NK-92 (cell line): Measurements from ENCODE around the gene YOD1.
A peak's percentile ranks its signal among the peaks of the same experiment; 100 is the strongest.

ENCODE experiments used
- DNase-seq: peaks from one replicate; lab custom pipeline; 2025; ENCODE audit not compliant: unreplicated experiment; lab: John Stamatoyannopoulos, UW

The YOD1 gene

DNA sequence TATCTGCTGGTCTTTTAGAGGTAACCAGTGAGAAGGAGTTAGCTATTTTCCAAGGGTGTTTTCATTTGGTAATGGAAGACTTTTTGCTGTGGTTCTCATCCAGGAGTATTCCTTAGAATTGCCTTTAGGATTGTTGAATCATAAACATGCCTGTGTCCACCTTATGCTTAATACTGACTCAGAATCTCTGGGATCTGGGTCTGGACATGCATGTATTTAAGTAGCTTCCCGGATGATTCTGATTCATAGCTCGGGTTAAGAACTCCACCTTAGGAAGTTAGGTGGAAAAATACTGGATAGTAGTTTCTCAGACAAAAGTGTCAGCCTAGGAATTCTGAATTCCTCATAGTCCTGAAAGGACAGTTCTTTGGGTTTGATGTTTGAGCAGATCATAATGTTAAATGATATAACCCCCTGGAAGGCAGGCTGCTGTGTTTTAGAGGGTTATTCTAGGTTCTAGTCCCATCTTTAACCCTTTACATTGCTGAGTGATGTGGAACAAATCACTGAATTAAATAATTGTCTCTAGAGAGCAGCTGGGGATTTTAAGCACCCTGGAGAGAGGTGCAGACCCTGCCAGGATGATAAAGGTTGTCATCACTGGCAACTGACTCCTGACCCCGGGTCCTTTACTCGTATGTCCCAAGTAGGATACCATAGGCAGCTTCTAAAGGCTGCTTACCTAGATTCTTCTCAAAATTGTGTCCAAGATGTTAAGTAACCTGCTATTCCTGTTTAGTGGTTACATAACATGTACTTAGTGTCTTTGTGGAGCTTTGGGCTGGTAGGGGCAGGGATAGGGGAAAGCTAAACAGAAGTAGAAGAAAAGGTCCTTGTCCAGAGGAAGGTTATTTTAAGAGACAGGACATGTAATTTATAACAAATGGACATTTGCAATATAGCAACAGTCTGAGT, 23.2 kb upstream of the YOD1 start:
- no peak for DNase-seq

DNA sequence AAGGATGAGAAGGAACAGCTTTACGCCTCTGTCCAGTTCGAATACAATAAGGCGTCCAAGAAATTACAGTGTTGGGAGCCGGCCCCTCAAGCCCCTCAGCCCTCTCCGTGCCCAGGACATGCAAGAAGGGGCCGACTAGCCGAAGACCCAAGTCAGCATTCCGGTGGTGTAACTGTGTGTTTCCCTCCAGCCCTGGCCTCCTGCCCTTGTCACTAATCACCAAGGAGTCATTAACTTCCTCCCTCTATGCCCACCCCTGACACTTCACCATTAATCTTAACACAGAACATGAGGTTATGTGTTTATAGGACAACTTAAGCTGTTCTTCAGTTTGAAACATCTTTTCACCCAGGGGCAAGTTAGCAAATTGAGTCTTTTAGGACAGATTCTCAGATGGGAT, 21.2 kb upstream of the YOD1 start:
- no peak for DNase-seq

DNA sequence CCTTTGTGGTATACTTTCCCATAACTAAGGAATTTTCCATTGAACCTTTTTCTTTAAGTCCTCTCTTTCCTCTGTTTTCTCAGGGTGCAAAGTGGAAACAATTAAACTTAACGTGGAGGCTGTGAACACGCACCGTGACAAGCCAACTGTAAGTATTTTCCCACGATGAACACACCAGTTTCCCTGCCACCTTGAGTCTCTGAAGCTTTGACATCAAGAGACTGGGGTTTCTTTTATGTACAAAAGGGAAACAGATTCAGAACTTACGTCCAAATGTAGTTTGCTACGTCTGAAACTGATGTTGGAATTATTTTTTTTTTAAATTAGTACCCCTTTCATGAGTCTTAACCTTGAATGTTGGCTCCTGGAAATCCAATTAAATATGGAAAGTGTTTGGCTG, 20.4 kb upstream of the YOD1 start:
- DNase-seq, result no peak

DNA sequence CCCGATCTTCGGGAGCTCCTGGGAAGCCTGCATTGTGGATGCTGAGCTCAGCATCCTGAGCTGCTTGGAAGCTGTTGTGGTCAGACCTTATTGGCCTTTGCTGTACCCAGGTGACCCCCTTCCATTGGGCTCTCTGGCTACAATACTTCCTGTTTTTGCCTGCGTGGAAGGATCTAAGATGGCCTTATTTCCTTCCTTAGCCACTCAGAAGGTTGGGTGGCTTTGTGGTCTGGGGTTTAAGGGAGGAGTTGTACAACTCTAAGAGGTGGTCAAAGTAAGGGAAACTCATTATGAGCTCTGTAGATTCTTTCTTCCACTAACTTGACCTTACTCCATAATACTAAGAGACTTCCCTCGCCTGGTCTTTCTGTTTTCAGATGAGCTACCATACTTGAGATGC, 19.8 kb upstream of the YOD1 start:
- no peak for DNase-seq

DNA sequence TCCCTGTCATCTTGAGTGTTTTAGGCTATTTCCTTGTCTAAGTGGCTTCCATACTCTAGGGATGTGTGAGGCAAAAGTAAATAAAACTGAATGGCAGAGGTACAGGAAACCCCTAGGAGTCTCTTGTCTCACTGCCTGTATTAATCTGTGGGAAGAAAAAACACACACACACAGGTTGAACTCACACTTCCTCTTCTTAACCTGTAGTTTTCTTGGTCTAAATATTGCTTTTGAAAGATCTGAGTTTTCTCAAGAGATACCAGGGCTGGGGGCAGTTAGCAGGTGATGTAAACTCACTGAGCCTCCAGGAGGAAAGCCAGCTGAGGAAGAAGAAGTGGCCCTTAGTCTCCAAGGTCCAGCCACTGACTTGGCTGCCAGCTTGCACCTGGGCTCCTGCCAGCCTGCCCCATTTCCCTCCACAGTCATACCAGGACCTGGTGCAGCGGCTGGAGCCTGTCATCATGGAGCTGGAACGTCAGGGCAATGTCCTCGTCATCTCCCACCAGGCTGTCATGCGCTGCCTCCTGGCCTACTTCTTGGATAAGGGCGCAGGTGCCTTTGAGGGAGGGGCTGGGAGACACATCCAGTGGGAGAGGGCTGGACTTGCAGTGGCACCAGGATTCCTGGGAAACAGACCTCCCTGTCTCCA, 19.0 kb upstream of the YOD1 start:
- DNase-seq, result no peak

DNA sequence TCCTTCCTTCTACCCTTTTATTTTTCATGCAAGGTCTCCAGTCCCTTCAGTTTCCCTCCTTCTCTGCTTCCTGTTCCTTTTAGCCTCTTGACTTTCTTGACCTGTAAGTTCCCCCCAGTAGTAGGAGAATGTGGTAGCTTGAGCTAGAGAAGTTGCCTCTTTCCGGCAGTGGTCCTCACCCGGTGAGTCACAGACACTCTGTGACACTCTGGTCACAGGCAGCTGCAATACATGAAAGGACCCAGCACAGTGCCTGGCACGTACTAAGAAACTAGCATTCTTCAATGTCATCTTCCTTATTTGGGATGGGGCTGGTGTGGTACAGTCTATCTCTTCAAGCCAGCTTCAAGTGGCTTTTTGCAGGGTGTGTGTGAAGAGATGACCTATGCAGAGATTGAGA, 18.1 kb upstream of the YOD1 start:
- no peak for DNase-seq

DNA sequence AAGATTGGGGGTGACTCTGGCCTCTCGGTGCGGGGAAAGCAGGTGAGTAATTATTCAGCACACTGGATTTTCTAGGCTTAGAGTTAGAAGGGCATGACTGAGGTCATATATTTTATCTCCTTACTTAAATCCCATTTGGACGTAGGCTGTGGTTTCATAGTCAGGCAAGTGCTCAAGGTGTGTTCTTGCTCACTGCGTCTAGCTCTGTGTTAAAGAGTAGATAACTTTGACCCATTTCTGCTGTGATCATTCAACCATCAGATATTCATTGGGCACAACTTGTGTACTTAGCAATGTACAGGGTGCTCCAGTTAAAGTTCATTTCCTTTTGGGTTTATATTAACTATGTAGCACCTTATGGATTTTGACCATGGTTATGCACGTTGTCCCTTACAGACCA, 16.7 kb upstream of the YOD1 start:
- no peak for DNase-seq

DNA sequence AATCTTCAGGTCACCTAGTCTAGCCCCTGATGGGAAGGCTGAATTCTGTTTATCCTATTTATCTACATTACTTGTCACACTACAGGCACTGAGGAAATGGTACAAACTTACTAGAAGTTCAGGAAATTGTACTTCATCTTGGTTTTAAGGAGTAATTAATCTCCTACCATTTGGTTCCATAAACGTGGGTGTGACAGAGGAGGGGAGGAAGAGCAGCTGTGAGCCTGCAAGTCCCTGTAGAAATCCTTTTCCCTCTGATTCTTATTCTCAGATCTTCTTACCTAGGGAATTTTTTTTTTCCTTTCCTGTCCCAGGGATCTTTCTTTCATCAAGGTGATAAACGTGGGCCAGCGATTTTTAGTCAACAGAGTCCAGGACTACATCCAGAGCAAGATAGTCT, 16.2 kb upstream of the YOD1 start:
- no peak for DNase-seq

DNA sequence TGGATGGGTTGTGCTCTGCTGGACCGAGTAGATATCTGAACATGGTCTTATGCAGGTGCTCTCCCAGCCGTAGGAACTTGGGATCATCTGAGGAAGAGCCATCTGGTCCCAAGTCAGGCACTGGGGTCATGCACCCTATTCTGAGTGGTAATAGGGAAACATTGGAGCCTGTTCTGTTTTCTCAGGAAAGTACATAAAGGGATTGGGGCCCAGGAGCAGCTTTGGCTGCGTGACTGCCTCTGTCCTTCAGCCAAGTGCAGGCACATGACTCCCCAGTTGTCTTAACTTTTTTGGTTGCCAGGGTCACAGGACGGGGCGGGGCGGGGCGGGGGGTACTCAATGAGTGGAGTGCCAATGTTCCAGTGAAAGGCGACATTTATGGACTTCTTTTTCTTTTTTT, 13.6 kb upstream of the YOD1 start:
- no peak for DNase-seq

DNA sequence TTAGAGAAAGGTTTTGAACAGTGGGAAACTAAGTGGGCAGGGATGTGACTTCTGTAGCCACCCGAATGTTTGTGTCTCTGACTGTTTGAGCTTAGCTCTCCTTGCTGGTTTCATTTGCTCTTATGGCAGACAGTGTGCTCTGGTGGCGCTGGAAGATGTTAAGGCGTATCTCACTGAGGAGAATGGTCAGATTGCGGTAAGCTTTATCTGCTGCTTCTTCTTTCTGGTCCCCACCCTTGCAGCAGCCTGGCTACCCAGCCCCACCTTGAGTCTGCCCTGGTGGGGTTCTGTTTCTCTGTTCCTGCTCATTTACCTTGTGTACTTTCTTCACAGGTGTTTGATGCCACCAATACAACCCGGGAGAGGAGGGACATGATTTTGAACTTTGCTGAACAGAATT, 12.0 kb upstream of the YOD1 start:
- DNase-seq, result no peak

DNA sequence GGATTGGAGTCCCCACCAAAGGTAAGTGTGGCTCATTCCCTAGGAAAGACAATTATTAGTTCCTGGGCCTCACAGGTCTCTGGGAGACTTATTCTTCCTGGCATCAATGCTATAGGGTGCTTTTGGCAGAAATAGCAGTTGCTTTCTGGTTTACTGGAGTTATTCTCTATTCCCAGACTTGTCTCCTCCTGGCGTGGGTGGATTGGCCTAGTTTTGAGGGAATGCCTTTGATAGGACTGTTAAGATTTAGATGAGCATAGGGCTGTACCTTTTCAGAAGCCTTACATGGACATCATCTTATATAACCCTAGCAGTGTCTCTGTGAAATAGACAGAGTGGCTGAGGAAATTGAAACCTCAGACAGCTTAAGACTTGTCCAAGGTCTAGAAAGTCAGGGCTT, 11.1 kb upstream of the YOD1 start:
- no peak for DNase-seq

DNA sequence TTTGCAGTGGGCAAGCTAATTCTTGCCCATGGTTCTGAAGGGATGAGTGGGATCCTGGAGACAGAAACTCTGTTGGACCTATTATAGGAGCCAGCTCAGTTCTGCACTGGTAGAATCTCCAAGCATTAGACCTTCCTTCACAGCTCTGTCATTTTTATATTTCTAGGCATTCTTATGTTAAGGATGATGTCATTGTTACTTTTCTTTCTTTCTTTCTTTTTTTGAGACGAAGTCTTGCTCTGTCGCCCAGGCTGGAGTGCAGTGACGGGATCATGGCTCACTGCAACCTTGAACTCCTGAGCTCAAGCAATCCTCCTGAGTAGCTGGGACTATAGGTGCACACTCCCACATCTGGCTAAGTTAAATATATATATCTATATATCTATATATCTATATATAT, 9.6 kb upstream of the YOD1 start:
- DNase-seq, result no peak

DNA sequence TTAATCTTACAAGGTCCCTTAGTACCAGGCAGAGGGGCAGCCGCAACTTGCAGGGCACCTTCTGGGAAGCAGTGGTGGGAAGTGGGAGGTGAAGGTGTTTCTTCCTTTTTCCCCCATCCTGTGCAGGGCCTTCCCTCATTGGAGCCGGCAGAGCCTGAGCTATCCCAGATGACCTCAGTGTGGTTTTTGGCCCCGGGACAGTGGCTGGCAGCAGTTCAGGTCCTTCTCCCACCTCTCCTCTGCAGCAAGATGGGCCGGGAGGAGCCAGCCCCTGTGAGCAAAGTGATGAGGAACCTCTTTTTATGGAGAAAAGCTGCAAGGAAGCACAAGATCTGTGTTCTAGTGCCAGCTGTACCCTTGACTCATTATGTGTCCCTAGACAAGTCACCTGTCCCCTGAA, 8.9 kb upstream of the YOD1 start:
- DNase-seq, result no peak

DNA sequence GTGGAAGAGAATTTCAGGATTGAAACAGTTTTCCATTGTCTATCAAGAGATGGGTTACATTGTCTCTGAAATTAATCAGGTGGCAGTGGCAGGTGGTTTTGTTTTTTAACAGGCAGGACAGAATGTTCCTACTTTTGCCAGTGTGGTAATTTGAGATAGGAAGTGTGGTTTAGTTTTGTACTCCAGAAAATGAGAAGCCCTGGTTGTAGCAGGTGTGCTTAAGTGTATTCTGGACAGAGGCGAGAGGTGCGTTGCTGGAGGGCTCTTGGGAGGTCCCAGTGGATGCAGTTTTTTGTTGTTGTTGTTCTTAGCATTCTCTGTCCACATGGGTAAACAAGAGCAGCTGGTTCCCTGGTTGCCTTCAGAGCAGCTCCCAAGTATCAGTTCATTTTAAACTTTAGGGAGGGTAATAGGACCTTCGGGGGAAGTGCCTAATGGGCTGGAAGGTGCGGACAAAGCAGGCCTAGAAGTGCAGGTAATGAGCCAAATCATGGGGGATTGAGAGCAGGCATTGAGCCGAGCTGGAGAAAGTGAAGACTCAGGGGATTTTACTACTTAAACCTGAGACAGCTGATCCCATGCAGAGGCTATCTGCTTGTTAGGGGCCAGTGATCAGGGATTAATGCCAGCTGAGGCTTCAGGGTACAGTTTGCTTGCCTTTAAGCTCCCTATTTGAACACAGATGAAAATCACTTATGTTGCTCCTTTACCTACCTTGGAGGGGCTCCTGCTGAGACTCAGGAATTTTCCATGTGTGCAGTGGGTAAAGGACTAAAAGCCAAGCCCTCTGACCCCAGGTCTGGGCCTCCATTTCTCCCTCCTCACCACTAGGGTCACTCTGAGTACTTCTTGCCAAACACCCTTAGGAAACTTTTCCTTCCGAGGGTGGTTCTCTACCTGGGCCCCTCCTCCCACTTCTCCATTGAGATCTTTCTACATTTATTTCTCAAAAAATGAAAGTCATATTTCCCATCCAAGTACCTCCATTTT, 8.2 kb upstream of the YOD1 start:
- DNase-seq, result no peak

DNA sequence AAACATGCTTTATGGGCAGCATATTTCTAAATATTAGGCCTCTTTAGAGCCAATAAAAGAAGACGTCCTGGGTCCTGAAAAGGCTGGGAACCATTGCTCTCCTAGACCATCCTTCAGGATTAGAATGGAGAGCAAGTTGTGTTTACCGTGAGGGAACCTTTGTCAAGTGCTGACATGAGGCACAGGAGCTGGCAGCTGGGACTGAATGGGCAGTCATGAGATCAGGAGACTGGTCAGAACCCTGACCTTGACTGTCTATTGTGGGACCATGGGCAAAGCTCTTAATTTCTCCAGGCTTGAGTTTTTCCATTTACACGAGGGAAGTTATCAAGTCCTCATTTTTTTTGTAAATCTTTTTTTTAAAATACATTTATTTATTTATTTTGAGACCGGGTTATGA, 7.2 kb upstream of the YOD1 start:
- no peak for DNase-seq

DNA sequence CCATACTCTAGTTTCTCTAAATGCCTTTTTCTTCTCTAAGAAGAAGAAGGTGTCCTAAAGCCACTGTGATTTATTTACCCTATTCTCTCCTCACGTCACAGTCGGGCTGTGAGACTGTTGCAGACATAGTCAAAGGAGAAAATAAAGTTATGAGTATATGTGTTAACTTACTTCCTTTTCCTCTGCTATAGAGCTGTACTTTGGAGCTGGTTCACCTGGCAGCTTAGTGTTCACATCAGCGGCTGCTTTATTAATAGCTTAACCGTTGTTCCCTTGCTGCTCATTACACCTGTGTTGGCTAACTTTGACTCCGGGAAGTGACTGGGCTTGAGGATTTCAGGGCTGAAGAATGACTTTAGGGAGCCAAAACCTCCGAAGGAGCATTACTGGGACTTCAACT, 5.7 kb upstream of the YOD1 start:
- DNase-seq, result no peak

DNA sequence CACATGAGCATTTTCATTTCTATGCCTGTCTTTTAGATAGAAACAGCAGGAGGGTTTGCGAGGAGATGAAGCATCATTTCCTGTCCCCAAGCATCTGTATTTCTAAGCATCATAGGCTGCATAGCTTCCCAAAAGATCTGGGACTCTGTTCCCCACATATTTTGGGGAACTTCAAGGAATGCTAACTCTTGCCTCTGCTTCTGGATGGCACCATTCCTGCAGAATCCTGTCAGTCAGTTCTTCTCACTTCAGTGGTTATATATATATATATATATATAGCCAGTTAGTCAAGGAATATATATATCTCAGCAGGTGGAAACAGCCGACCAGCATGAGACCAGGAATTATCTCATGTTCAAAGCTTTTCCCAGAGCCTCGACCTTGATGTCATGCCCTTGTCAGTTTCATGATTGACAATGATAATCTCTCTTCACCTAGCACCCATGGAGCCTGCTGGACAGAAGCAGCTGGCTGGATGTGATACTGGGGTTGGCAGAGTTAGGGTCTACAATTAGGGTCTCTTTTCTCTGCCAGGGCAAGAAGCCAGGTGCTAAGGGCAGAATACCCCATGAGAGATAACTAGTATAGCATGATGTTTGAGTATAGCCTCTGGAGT, 4.5 kb upstream of the YOD1 start:
- no peak for DNase-seq

DNA sequence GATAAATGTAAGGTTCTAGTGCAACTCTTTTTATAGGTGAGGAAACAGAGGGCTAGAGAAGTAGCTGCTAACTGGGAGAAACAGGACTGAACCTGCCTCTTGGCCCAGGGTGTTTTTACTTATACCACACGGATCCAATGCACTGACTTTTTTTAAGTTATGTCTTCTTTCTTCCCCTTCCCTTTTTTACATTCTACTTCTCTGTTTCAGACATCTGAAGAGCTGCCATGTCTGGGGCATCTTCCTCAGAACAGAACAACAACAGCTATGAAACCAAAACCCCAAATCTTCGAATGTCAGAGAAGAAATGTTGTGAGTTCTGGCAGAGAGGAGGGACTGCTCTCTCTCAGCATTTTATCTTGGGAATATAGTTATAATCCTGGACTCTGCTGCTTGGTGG, 3.5 kb upstream of the YOD1 start:
- DNase-seq, result no peak

DNA sequence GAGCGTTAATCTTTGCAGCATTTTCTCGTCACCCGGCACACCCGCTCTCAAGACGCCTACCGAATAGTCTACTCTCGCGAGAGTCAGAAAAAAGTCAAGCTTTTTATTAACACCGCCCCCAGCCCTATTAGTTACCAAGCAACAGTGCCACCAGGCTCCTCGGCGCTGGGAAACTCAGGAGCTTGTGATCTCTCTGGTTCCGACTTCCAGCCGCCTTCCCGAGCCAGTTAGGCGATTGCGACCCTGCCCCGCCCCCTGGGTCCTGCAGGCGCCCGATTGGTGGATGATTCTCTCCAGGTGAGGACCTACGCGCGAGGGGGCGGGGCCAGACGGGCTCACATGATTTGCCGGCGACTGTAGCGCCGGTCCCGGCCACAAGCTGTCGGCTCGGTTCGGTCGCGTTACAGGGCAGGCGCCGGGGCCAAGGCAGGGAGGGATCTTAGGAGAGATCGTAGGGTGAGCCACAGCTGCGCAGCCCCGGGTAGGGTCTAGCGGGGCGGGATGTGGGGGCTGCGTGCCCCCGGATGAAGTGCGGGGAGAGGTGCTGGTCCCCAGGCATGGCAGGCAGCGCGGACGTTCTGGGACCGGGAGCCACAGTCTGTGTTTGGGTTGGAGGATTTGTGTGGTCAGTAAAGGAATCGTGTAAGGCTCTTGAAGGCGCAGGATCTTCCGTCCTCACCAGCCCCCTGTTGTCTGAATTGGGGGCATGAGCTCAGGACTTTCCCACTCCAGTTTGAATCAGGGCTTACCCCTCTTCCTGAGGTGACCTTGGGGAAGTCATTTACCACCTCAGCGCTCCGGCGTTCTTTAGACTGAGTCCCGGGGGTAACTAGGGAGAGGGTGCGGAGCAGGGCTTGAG, 2.1 kb upstream of the YOD1 start, which contains the start of gene PFKFB2:
Gene PFKFB2, plus strand, starts transcription at position 365 of the 859 bp plus-strand sequence. CDS start 1,443 bp downstream, outside the sequence.
- peak; percentile 54 for DNase-seq
